ENCODE measurements around the gene DHRS12. TPM values are rescaled to one million over a fixed set of nuclear protein-coding genes. Genes with fewer than 3 reads are reported as not detected.

The DHRS12 gene
- total RNA-seq, 1 experiment from 2014 or later, result 14.1 TPM

- POLR2A ChIA-PET, result interaction anchor here (0.6 to 1.5 kb wide), 3 partner anchors 53 to 368 kb away, joined by 3 to 9 read pairs (median 4); partner anchors contain the start of gene INTS6
- H3K9me3 Mint-ChIP-seq (ENCODE audit: unreplicated experiment), result no peaks in the 10 kb centered on the region
These were observed 1.1 kb downstream of the DHRS12 start for GRCh38 chr13:51802631-51803418.

GRCh38 chr13:51801631-51802099, 2.3 kb downstream of the DHRS12 start:
- Mint-ChIP-seq H3K4me1 (ENCODE audit: low read depth, unreplicated experiment) (peaks cover 9% of the 10 kb centered on the region), H3K27me3 (ENCODE audit: insufficient read depth, unreplicated experiment) (no peaks in the 10 kb centered on the region), H3K27ac (ENCODE audit: unreplicated experiment) (no peak overlapping the region), H3K9me3 (ENCODE audit: unreplicated experiment) (no peaks in the 10 kb centered on the region), H3K36me3 (ENCODE audit: insufficient read depth, unreplicated experiment) (peaks cover 17% of the 10 kb centered on the region), H3K4me3 (ENCODE audit: unreplicated experiment) (no peak overlapping the region)
- no TSS peak for BruUV-seq (replicated peaks)
- Histone ChIP-seq H3K4me1 (peaks cover 8% of the 10 kb centered on the region; the same call in 1 of the 2 replicates), H3K36me3 (ENCODE audit: control insufficient read depth, insufficient read depth, low read length) (no peaks in the 10 kb centered on the region; the same call in 1 of the 2 replicates), H3K9me3 (no peaks in the 10 kb centered on the region), H3K27me3 (replicated peaks; ENCODE audit: control insufficient read depth, insufficient read depth, low read length) (no peaks in the 10 kb centered on the region), H3K4me3 (ENCODE audit: low read depth, low read length) (no peak overlapping the region)
- CTCF ChIA-PET, result no interaction called here
- TF ChIP-seq CTCF (IDR thresholded peaks at IDR 0.05; ENCODE audit: insufficient read depth in 1 of 2, low read depth in 1 of 2, low read length in 1 of 2, severe bottlenecking in 1 of 2, unreplicated experiment in 1 of 2), result no peak
- DNase-seq, result no peak
- POLR2A ChIA-PET, result no interaction called here
- intact Hi-C loops (cut with micrococcal nuclease; ENCODE audit: unreplicated experiment), result loop anchor here (5.0 to 10.0 kb wide), 2 partner anchors 69 to 653 kb away; partner anchors contain the start of genes CKAP2 and VPS36

More at GRCh38 chr13:51802631-51803418, 1.1 kb downstream of the DHRS12 start:
- H3K36me3 Mint-ChIP-seq (ENCODE audit: insufficient read depth, unreplicated experiment), result peaks cover 15% of the 10 kb centered on the region
- intact Hi-C loops (cut with micrococcal nuclease; ENCODE audit: unreplicated experiment), result loop anchor here (5.0 to 10.0 kb wide), 2 partner anchors 71 to 652 kb away; partner anchors contain the start of genes CKAP2 and VPS36
- TSS peak; percentile 80 for BruUV-seq (replicated peaks)
- H3K27me3 Mint-ChIP-seq (ENCODE audit: insufficient read depth, unreplicated experiment), result no peaks in the 10 kb centered on the region
- H3K4me1 Mint-ChIP-seq (ENCODE audit: low read depth, unreplicated experiment), result peaks cover 9% of the 10 kb centered on the region
- TF ChIP-seq CTCF (IDR thresholded peaks at IDR 0.05; ENCODE audit: insufficient read depth in 1 of 2, low read depth in 1 of 2, low read length in 1 of 2, severe bottlenecking in 1 of 2, unreplicated experiment in 1 of 2), result no peak
- peak overlapping the region; percentile 89 for H3K4me3 Mint-ChIP-seq (ENCODE audit: unreplicated experiment)
- CTCF ChIA-PET, result interaction anchor here (0.7 kb wide), 1 partner anchor 12 kb away, joined by 5 read pairs; no protein-coding TSS in a partner anchor
- no peaks in the 10 kb centered on the region for H3K9me3 ChIP-seq
- no peaks in the 10 kb centered on the region for H3K36me3 ChIP-seq (ENCODE audit: control insufficient read depth, insufficient read depth, low read length)
- H3K27ac Mint-ChIP-seq (ENCODE audit: unreplicated experiment), result peak overlapping the region; percentile 94
- no peaks in the 10 kb centered on the region for H3K27me3 ChIP-seq (replicated peaks; ENCODE audit: control insufficient read depth, insufficient read depth, low read length)
- peak in 1 of 2 experiments; percentile 32 for DNase-seq
- H3K4me1 ChIP-seq, result peaks cover 8% of the 10 kb centered on the region; the same call in 1 of the 2 replicates
- H3K4me3 ChIP-seq (ENCODE audit: low read depth, low read length), result peak overlapping the region; percentile 69

GRCh38 chr13:51800486-51800885, 3.5 kb downstream of the DHRS12 start:
- ChIA-PET POLR2A (interaction anchor here (0.9 kb wide), 1 partner anchor 347 kb away, joined by 3 read pairs; no protein-coding TSS in a partner anchor), CTCF (interaction anchor here (0.5 kb wide), 1 partner anchor 881 kb away, joined by 3 read pairs; no protein-coding TSS in a partner anchor)
- TF ChIP-seq CTCF (IDR thresholded peaks at IDR 0.05; ENCODE audit: insufficient read depth in 1 of 2, low read depth in 1 of 2, low read length in 1 of 2, severe bottlenecking in 1 of 2, unreplicated experiment in 1 of 2), result no peak
- H3K4me3 Mint-ChIP-seq (ENCODE audit: unreplicated experiment), result no peak overlapping the region
- H3K9me3 ChIP-seq, result no peaks in the 10 kb centered on the region
- H3K27me3 ChIP-seq (replicated peaks; ENCODE audit: control insufficient read depth, insufficient read depth, low read length), result no peaks in the 10 kb centered on the region
- H3K27ac Mint-ChIP-seq (ENCODE audit: unreplicated experiment), result no peak overlapping the region
- H3K9me3 Mint-ChIP-seq (ENCODE audit: unreplicated experiment), result no peaks in the 10 kb centered on the region
- intact Hi-C loops (cut with micrococcal nuclease; ENCODE audit: unreplicated experiment), result loop anchor here (5.0 to 10.0 kb wide), 2 partner anchors 68 to 654 kb away; partner anchors contain the start of genes CKAP2 and VPS36
- H3K4me1 Mint-ChIP-seq (ENCODE audit: low read depth, unreplicated experiment), result peaks cover 9% of the 10 kb centered on the region
- H3K36me3 ChIP-seq (ENCODE audit: control insufficient read depth, insufficient read depth, low read length), result no peaks in the 10 kb centered on the region; the same call in 1 of the 2 replicates
- DNase-seq, result no peak
- H3K4me1 ChIP-seq, result peaks cover 8% of the 10 kb centered on the region; the same call in 1 of the 2 replicates
- H3K36me3 Mint-ChIP-seq (ENCODE audit: insufficient read depth, unreplicated experiment), result peaks cover 19% of the 10 kb centered on the region
- H3K4me3 ChIP-seq (ENCODE audit: low read depth, low read length), result no peak overlapping the region
- no TSS peak for BruUV-seq (replicated peaks)
- H3K27me3 Mint-ChIP-seq (ENCODE audit: insufficient read depth, unreplicated experiment), result no peaks in the 10 kb centered on the region

Data from Caco-2 (cell line).